Fibroblast of lung (primary cell): ENCODE measurements around the gene NPHP4. TPM values are rescaled to one million over a fixed set of nuclear protein-coding genes. Genes with fewer than 3 reads are reported as not detected.

Experiments used
- DNase-seq, 2 donors: peaks; one replicate each; pipeline versions ENCODE4 v3.0.0 to v3.0.0-alpha.2; 2010; ENCODE audit warnings: low read depth in 2 of 2
- H2AFZ ChIP-seq: 2 replicates; pipeline ENCODE4 v1.5.1; 2012; ENCODE audit warnings: low read length, control low read depth, inconsistent platforms
- H3K27ac ChIP-seq: 2 replicates; pipeline ENCODE4 v1.5.1; 2011; ENCODE audit warnings: low read length, control low read depth; ENCODE audit not compliant: insufficient read depth
- H3K27me3 ChIP-seq: 2 replicates; pipeline ENCODE4 v1.5.1; 2011; ENCODE audit warnings: mild to moderate bottlenecking, low read length; ENCODE audit not compliant: control insufficient read depth, insufficient read depth
- H3K36me3 ChIP-seq: 2 replicates; pipeline ENCODE4 v1.5.1; 2011; ENCODE audit warnings: low read length; ENCODE audit not compliant: control insufficient read depth, insufficient read depth
- H3K4me1 ChIP-seq: 2 replicates; pipeline ENCODE4 v1.5.1; 2011; ENCODE audit warnings: low read length; ENCODE audit not compliant: control insufficient read depth, insufficient read depth; ENCODE audit errors: extremely low read depth
- H3K4me2 ChIP-seq: 2 replicates; pipeline ENCODE4 v1.5.1; 2011; ENCODE audit warnings: low read length, control low read depth; ENCODE audit not compliant: insufficient read depth; ENCODE audit errors: extremely low read depth
- H3K4me3 ChIP-seq, 4 experiments: fragments of 200-600 bp in 1 of 4; sonication (generic) in 1 of 4; replicated peaks in 1 of 4; 2 replicates each; pipeline ENCODE4 v1.5.1; 2011 to 2016; ENCODE audit warnings: low read length in 4 of 4, low read depth in 3 of 4, mild to moderate bottlenecking in 3 of 4, control low read depth in 2 of 4, inconsistent platforms in 1 of 4, mixed read lengths in 1 of 4; ENCODE audit not compliant: insufficient read depth in 1 of 4; ENCODE audit errors: control extremely low read depth in 1 of 4
- H3K79me2 ChIP-seq: 2 replicates; pipeline ENCODE4 v1.5.1; 2012; ENCODE audit warnings: mild to moderate bottlenecking, low read length, inconsistent platforms; ENCODE audit not compliant: control insufficient read depth, insufficient read depth
- H3K9ac ChIP-seq: 2 replicates; pipeline ENCODE4 v1.5.1; 2011; ENCODE audit warnings: mild to moderate bottlenecking, low read length, control low read depth; ENCODE audit not compliant: insufficient read depth
- H3K9me3 ChIP-seq: 2 replicates; pipeline ENCODE4 v1.5.1; 2012; ENCODE audit warnings: low read depth, low read length; ENCODE audit not compliant: control insufficient read depth, insufficient read depth
- H4K20me1 ChIP-seq: 2 replicates; pipeline ENCODE4 v1.5.1; 2011; ENCODE audit warnings: low read length; ENCODE audit not compliant: control insufficient read depth, insufficient read depth; ENCODE audit errors: extremely low read depth
- EZH2 ChIP-seq: IDR thresholded peaks from 2 replicates; pipeline ENCODE4 v1.5.1; 2012; ENCODE audit warnings: low read length, control low read depth, mild to moderate bottlenecking; ENCODE audit errors: missing control alignments
- polyA plus RNA-seq, 2 donors: library from polyadenylated mRNA; depleted of rRNA in 1 of 2; stranded (reverse) in 1 of 2; unstranded in 1 of 2; fragments of >200 nt; gene quantifications; 2 replicates each; pipeline ENCODE4 v1.2.1, GENCODE V29; 2011 to 2012; ENCODE audit warnings: missing spikeins in 1 of 2
- total RNA-seq: library from RNA; depleted of rRNA; stranded (reverse); fragments of >200 nt; gene quantifications from 2 replicates; pipeline ENCODE4 v1.2.1, GENCODE V29; 2014
- TF ChIP-seq, protein P1 (sequence below), 2 donors: IDR thresholded peaks in 1 of 2; conservative IDR thresholded peaks in 1 of 2; 1 replicate in 1 of 2; 2 replicates in 1 of 2; pipeline ENCODE4 v1.5.1; 2011 to 2012; ENCODE audit warnings: low read length in 2 of 2, control low read depth in 1 of 2, inconsistent platforms in 1 of 2, low read depth in 1 of 2, mild to moderate bottlenecking in 1 of 2

Gene NPHP4
- total and polyA plus RNA-seq, 2 donors (not counting 1 experiment from before 2014, with no cell fraction given), result 1.5 to 4.0 TPM

DNA sequence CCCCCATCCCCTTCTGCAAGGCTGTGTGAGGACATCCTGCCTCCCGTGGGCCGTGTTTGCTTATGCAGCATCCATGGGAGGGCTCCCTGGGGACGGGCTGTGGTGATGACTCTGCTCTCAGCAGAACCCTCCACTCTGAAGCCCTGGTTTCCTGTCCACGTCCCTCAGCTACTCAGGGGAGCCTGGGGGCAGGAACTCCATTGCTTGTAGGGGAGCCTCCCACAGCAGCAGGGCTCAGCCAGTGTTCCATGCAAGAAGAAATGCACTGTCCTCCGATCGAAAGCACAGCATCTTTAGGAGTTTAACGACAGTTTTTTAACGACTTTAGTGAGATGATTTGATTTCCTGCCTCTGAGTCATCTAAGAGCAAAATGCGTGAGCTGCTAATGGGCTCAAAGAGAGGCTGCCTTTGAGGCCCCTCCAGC, 45.1 kb upstream of the NPHP4 start:
- Histone ChIP-seq H3K27ac (no peak overlapping the region), H3K4me2 (no peak overlapping the region), H3K79me2 (no peaks in the 10 kb centered on the region), H3K9ac (no peak overlapping the region), H3K4me3 (no peak overlapping the region), H2AFZ (no peak overlapping the region), H4K20me1 (no peaks in the 10 kb centered on the region), H3K27me3 (no peaks in the 10 kb centered on the region), H3K4me1 (no peaks in the 10 kb centered on the region), H3K9me3 (no peaks in the 10 kb centered on the region), H3K36me3 (no peaks in the 10 kb centered on the region)
- DNase-seq, result no peak
- TF ChIP-seq EZH2, result no peak
- TF ChIP-seq, protein P1, sequence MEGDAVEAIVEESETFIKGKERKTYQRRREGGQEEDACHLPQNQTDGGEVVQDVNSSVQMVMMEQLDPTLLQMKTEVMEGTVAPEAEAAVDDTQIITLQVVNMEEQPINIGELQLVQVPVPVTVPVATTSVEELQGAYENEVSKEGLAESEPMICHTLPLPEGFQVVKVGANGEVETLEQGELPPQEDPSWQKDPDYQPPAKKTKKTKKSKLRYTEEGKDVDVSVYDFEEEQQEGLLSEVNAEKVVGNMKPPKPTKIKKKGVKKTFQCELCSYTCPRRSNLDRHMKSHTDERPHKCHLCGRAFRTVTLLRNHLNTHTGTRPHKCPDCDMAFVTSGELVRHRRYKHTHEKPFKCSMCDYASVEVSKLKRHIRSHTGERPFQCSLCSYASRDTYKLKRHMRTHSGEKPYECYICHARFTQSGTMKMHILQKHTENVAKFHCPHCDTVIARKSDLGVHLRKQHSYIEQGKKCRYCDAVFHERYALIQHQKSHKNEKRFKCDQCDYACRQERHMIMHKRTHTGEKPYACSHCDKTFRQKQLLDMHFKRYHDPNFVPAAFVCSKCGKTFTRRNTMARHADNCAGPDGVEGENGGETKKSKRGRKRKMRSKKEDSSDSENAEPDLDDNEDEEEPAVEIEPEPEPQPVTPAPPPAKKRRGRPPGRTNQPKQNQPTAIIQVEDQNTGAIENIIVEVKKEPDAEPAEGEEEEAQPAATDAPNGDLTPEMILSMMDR (conservative IDR thresholded peaks at IDR 0.05 in 1 of 2, IDR thresholded peaks at IDR 0.05 in 1 of 2; ENCODE audit: low read depth in 1 of 2, low read length in 2 of 2), result no peak

GRCh38 chr1:6035719-6036118, 43.5 kb upstream of the NPHP4 start:
- Histone ChIP-seq H3K9me3 (no peaks in the 10 kb centered on the region), H3K4me2 (no peak overlapping the region), H4K20me1 (no peaks in the 10 kb centered on the region), H3K4me1 (no peaks in the 10 kb centered on the region), H3K27ac (no peak overlapping the region), H3K79me2 (no peaks in the 10 kb centered on the region), H3K9ac (no peak overlapping the region), H3K27me3 (no peaks in the 10 kb centered on the region), H2AFZ (no peak overlapping the region), H3K36me3 (no peaks in the 10 kb centered on the region), H3K4me3 (no peak overlapping the region)
- TF ChIP-seq, protein P1 (conservative IDR thresholded peaks at IDR 0.05 in 1 of 2, IDR thresholded peaks at IDR 0.05 in 1 of 2; ENCODE audit: low read depth in 1 of 2, low read length in 2 of 2), result no peak
- no peak for TF ChIP-seq EZH2
- no peak for DNase-seq

DNA sequence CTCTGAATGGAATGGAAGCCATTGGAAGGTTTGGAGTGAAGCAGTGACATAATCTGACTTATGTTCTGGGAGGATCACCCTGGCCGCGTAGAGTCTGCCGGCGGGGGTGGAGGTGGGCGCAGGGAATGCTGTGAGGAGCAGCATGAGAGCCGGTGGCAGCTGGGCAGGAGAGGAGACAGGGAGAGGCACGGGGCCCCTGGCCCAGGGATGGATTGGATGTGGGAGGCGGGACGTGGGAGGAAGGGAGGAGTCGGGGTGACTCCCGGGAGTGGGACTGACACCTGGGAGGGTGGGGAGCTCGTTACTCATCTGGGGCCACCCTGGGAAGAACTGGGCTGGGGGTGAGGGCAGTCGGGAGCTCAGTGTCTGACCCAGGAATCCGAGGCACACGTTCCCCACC, 43.1 kb upstream of the NPHP4 start:
- H3K4me1 ChIP-seq, result no peaks in the 10 kb centered on the region

More for the DNA sequence above, 43.1 kb upstream of the NPHP4 start:
- Histone ChIP-seq H2AFZ (no peak overlapping the region), H3K4me2 (no peak overlapping the region), H3K36me3 (no peaks in the 10 kb centered on the region), H3K4me3 (no peak overlapping the region), H4K20me1 (no peaks in the 10 kb centered on the region), H3K27me3 (no peaks in the 10 kb centered on the region), H3K9ac (no peak overlapping the region), H3K79me2 (no peaks in the 10 kb centered on the region), H3K9me3 (no peaks in the 10 kb centered on the region), H3K27ac (no peak overlapping the region)
- TF ChIP-seq EZH2, result no peak
- TF ChIP-seq, protein P1 (conservative IDR thresholded peaks at IDR 0.05 in 1 of 2, IDR thresholded peaks at IDR 0.05 in 1 of 2; ENCODE audit: low read depth in 1 of 2, low read length in 2 of 2), result no peak
- DNase-seq, result no peak
